Left ventricle myocardium inferior (tissue), 1 donor: ENCODE data around the gene TUB. TPM values are rescaled to one million over a fixed set of nuclear protein-coding genes. Genes with fewer than 3 reads are reported as not detected.

Source experiments
- DNase-seq: peaks from one replicate; pipeline ENCODE4 v3.0.0-alpha.2; 2020
- H3K27ac ChIP-seq: fragments of 200-600 bp; replicated peaks from 2 replicates; pipeline ENCODE4 v1.8.0; 2021
- H3K27me3 ChIP-seq: fragments of 200-600 bp; 2 replicates; pipeline ENCODE4 v1.8.0; 2021; ENCODE audit warnings: low read depth
- H3K36me3 ChIP-seq: fragments of 200-600 bp; 2 replicates; pipeline ENCODE4 v1.8.0; 2021
- H3K4me1 ChIP-seq: fragments of 200-600 bp; 2 replicates; pipeline ENCODE4 v1.8.0; 2021
- H3K4me3 ChIP-seq: fragments of 200-600 bp; 2 replicates; pipeline ENCODE4 v1.8.0; 2021; ENCODE audit warnings: mild to moderate bottlenecking, moderate library complexity
- H3K9me3 ChIP-seq: fragments of 200-600 bp; replicated peaks from 2 replicates; pipeline ENCODE4 v1.8.0; 2021
- CTCF ChIP-seq: fragments of 200-600 bp; IDR thresholded peaks from 2 replicates; pipeline ENCODE4 v1.8.0; 2021; ENCODE audit warnings: antibody characterized with exemption, mild to moderate bottlenecking, borderline replicate concordance
- intact Hi-C: fragments of 100-400 bp; cut with micrococcal nuclease; formaldehyde crosslinking; loops from one replicate; pipeline ENCODE4 v1.11.0; 2022
- total RNA-seq: library from RNA; stranded (reverse); fragmentation: NEBNext Ultra II Directional; extraction: Animal tissue kit (Norgen Biotek cat#: 25700); gene quantifications from one replicate; pipeline ENCODE4 v1.2.1, GENCODE V29; 2021
- donor health status: DM: no; HTN: yes; CAD: no; lungs with severe emphysema.

Gene TUB
- total RNA-seq, 1 donor from 2014 or later: 22.8 TPM

DNA sequence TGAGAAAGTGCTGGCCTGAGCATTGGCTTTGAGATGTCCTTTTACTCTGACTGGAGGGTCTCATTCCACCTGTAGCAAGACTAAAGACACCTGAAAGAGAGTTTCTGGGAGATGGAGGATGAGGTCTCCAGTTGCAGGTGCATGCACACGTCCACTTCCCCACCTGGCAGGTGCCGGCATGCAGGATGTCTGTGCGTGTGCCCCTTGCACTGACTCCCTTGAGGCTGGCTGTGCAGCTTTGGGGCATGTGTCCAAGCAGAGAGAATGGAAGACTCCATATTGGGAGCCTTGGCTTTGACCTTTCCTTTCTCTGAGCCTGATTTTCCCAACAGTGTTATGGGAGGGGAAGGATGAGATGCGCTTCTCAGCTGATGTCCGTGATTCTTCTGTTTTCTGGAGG, 44.0 kb upstream of the TUB start:
- TF ChIP-seq CTCF: no peak
- Histone ChIP-seq H3K4me3 (no peak overlapping the region), H3K36me3 (no peaks in the 10 kb centered on the region), H3K27me3 (peaks cover 6% of the 10 kb centered on the region), H3K27ac (no peak overlapping the region), H3K9me3 (no peaks in the 10 kb centered on the region), H3K4me1 (peaks cover 39% of the 10 kb centered on the region)
- DNase-seq: no peak
- intact Hi-C loops: no loop called here

DNA sequence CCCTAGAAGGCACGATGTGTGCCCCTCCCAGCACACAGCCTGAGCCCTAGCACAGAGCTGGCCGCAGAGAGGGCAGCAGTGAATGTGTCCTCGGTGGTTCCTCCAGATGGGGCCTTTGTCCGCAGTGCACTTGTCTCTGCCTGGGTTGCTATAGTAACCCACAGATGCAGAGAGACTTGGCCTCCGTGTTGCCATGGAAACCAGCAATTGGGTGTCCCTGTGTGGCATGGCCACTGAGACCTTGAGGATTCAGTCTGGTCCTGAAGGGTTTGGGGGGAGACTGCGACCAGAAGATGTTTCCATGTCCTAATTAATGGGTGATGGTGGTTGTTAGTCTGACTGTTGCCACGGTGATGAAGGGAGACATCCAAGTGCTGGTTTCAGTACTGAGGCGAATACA, 42.6 kb upstream of the TUB start:
- no peak overlapping the region for H3K27ac ChIP-seq

DNA sequence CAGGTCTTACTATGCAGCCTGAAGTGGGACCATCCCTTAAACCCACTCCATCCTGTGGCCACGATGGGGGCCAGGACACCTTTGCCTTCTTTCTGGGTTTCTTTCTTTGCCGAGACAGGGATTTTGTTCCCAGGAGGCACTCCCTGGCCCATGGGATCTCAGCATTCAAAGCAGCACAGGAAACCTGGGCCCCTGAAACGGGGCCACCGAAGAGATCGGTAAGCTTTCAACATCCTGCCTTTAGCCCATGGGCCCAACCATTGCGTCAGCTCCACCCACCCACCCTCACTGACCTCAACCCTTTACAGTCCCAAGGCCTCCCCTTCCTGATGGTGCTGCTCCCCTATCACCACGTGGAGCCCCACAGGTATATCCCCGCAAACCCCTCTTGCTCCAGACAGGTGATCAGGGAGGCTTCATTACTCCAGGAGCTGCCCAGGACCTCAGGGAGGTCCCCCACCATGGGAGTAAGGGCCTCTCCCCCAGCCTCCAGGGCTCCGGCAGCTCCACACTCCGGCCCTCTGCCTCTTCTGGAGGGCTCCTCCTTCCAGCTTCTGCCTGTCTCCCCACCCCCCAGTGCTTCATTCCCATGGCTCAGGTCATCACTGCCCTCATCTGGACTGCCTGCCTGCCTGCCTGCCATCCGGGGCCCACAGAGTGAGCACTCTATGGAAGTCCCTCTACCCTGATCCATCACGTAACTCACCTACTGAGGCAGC, 42.0 kb upstream of the TUB start:
- no peak for TF ChIP-seq CTCF
- H3K4me1 ChIP-seq: peaks cover 24% of the 10 kb centered on the region
- no peak overlapping the region for H3K4me3 ChIP-seq
- no peaks in the 10 kb centered on the region for H3K27me3 ChIP-seq
- intact Hi-C loops: no loop called here
- DNase-seq: no peak
- no peak overlapping the region for H3K27ac ChIP-seq
- H3K9me3 ChIP-seq: no peaks in the 10 kb centered on the region
- no peaks in the 10 kb centered on the region for H3K36me3 ChIP-seq

More for the DNA sequence above, 42.6 kb upstream of the TUB start:
- TF ChIP-seq CTCF: no peak
- peaks cover 30% of the 10 kb centered on the region for H3K4me1 ChIP-seq
- no peaks in the 10 kb centered on the region for H3K9me3 ChIP-seq
- H3K27me3 ChIP-seq: no peaks in the 10 kb centered on the region
- intact Hi-C loops: no loop called here
- no peak overlapping the region for H3K4me3 ChIP-seq
- H3K36me3 ChIP-seq: no peaks in the 10 kb centered on the region
- no peak for DNase-seq

DNA sequence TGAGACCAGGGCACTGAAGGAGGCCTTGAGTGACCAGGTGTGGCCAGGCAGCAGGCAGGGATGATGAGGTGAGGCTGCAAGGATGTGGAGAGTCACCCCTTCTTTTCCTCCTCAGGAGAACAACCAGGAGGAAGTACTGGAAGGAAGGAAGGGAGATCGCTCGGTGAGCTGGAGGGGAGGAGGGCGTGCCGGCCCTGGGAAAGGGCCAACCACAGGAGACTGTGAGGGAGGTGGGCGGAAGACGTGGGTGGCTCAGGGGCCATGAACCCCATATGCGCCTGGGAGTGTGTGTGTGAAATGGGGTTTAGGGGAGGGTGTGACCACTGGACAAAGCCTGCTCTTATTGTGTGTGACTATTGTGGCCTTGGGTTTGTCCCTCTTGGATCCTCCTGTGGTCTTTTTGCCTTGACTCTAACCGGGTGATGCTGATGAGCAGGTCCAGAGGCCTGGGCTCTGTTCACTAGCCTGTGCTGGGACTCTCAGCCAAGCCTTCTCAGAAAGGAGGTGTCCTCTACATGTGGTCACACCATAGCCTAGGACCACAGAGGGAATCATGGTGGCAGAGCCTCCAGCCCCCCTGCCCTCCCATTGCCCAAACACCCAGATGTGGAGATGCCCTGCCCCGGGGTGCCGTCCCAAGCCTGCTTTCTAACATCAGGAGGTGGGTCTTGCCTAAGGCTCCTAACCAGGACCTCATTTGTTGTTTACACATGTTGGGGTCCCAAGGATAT, 41.3 kb upstream of the TUB start:
- TF ChIP-seq CTCF: no peak
- no peaks in the 10 kb centered on the region for H3K36me3 ChIP-seq
- no peaks in the 10 kb centered on the region for H3K27me3 ChIP-seq
- no peaks in the 10 kb centered on the region for H3K9me3 ChIP-seq
- no peak for DNase-seq
- peaks cover 18% of the 10 kb centered on the region for H3K4me1 ChIP-seq
- intact Hi-C loops: no loop called here
- no peak overlapping the region for H3K4me3 ChIP-seq
- H3K27ac ChIP-seq: no peak overlapping the region

- intact Hi-C loops: no loop called here
- H3K27me3 ChIP-seq: no peaks in the 10 kb centered on the region
- TF ChIP-seq CTCF: no peak
- H3K36me3 ChIP-seq: no peaks in the 10 kb centered on the region
- H3K9me3 ChIP-seq: no peaks in the 10 kb centered on the region
- no peak overlapping the region for H3K27ac ChIP-seq
- DNase-seq: no peak
- H3K4me3 ChIP-seq: no peak overlapping the region
- H3K4me1 ChIP-seq: peaks cover 11% of the 10 kb centered on the region
Observed at GRCh38 chr11:8040261-8040920, 40.6 kb upstream of the TUB start.
